ENCODE data around the gene GPR143.

DNA sequence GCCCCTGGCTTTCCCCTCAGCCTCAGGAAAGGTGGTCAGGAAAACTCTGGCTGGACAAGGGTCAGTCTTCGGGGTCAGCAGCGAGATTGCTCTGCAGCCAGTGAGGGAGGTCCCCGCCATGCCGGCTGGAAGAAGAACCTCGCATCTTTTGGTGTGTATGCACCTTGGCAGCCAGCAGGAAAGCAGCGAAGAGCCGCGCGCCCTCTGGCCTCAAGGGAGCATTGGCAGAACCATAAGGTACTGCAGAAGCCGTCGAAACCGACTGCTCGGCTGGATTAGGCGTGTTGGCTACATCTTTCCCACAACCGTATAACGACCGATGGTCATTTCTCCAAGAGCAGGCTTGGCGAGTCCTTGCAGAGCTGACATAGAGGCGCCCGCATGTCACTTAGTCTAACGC is 48.3 kb downstream of the GPR143 start:
- TF ChIP-seq POU5F1 (IDR thresholded peaks at IDR 0.05; ENCODE audit: borderline replicate concordance, low read depth, low read length, partially characterized antibody) (no peak), EZH2 (IDR thresholded peaks at IDR 0.05; ENCODE audit: borderline replicate concordance, low read depth, low read length) (no peak), ZEB2 (IDR thresholded peaks at IDR 0.05) (no peak), SAFB (IDR thresholded peaks at IDR 0.05; ENCODE audit: borderline replicate concordance, low read depth, low read length) (no peak)
